ENCODE results near the gene FAM53B. TPM values are rescaled to one million over a fixed set of nuclear protein-coding genes. Genes with fewer than 3 reads are reported as not detected.
"Not testable (repeated sequence)": the region's sequence is repeated elsewhere in the genome, so short reads cannot be mapped to it uniquely, and the experiment has no call there.

Gene FAM53B
- total RNA-seq, 1 donor from 2014 or later, result 16.3 TPM

GRCh38 chr10:124627866-124628675 lies 116.1 kb downstream of the FAM53B start:
- DNase-seq, result no peak

- no peak for DNase-seq
These were observed 117.3 kb downstream of the FAM53B start for GRCh38 chr10:124626759-124627380.

GRCh38 chr10:124625831-124626238 lies 118.3 kb downstream of the FAM53B start:
- no peak for DNase-seq

GRCh38 chr10:124624895-124625294 lies 119.3 kb downstream of the FAM53B start:
- DNase-seq, result no peak

- DNase-seq, result no peak
These were observed 119.7 kb downstream of the FAM53B start for GRCh38 chr10:124624466-124624865.

GRCh38 chr10:124624006-124624405 lies 120.2 kb downstream of the FAM53B start:
- no peak for DNase-seq

- no peak for DNase-seq
These were observed 121.2 kb downstream of the FAM53B start for GRCh38 chr10:124622866-124623536.

- DNase-seq, result no peak
These were observed 122.0 kb downstream of the FAM53B start for GRCh38 chr10:124622158-124622557.

GRCh38 chr10:124621637-124622036 lies 122.5 kb downstream of the FAM53B start:
- DNase-seq, result peak; percentile 43

GRCh38 chr10:124619802-124620490 lies 124.2 kb downstream of the FAM53B start:
- no peak for DNase-seq

- peak; percentile 11 for DNase-seq
These were observed 125.0 kb downstream of the FAM53B start for GRCh38 chr10:124619195-124619594.

- no peak for DNase-seq
These were observed 125.6 kb downstream of the FAM53B start for GRCh38 chr10:124618470-124619073.

GRCh38 chr10:124616836-124617130 lies 127.4 kb downstream of the FAM53B start:
- DNase-seq, result no peak

GRCh38 chr10:124616040-124616835 lies 127.9 kb downstream of the FAM53B start:
- DNase-seq, result no peak

- DNase-seq, result no peak
These were observed 128.9 kb downstream of the FAM53B start for GRCh38 chr10:124615259-124615658.

GRCh38 chr10:124614003-124614659 lies 130.0 kb downstream of the FAM53B start:
- DNase-seq, result no peak

GRCh38 chr10:124612611-124613498 lies 131.3 kb downstream of the FAM53B start:
- DNase-seq, result no peak

GRCh38 chr10:124611738-124612137 lies 132.4 kb downstream of the FAM53B start:
- no peak for DNase-seq

- DNase-seq, result not testable (repeated sequence)
These were observed 133.3 kb downstream of the FAM53B start for GRCh38 chr10:124610851-124611250.

- DNase-seq, result not testable (repeated sequence)
These were observed 134.0 kb downstream of the FAM53B start for GRCh38 chr10:124610186-124610585.
